ENCODE data around the gene KCTD20. TPM values are rescaled to one million over a fixed set of nuclear protein-coding genes. Genes with fewer than 3 reads are reported as not detected.

KCTD20 gene
- total and polyA plus RNA-seq, 2 donors from 2014 or later, result 11.5 to 35.6 TPM

- Histone ChIP-seq H3K4me1 (ENCODE audit: control insufficient read depth in 2 of 3, insufficient read depth in 2 of 3, low read depth in 1 of 3, low read length in 3 of 3) (peaks cover 0 to 3% (median 2%) of the 10 kb centered on the region in 3 donors), H3K27ac (ENCODE audit: low read depth in 2 of 2, low read length in 2 of 2) (no peak overlapping the region), H3K4me3 (ENCODE audit: low read length in 3 of 3) (no peak overlapping the region), H3K27me3 (ENCODE audit: control insufficient read depth, insufficient read depth, low read length) (no peaks in the 10 kb centered on the region), H3K36me3 (ENCODE audit: control insufficient read depth in 2 of 3, insufficient read depth in 3 of 3, low read length in 3 of 3) (no peaks in the 10 kb centered on the region), H3K9me3 (ENCODE audit: control insufficient read depth in 2 of 3, insufficient read depth in 1 of 3, low read length in 3 of 3) (no peaks in the 10 kb centered on the region), H3K9ac (ENCODE audit: low read length in 3 of 3) (no peak overlapping the region)
- DNase-seq (peak in 1 of 5 donors; percentile 34), FAIRE-seq (no peak)
- no peak for TF ChIP-seq CTCF (IDR thresholded peaks at IDR 0.05; ENCODE audit: borderline replicate concordance, extremely low read depth, insufficient read depth)
- intact Hi-C loops (cut with DNase I), result no loop called here
Measured at GRCh38 chr6:36418558-36418957, 24.2 kb upstream of the KCTD20 start.

- intact Hi-C loops (cut with DNase I), result no loop called here
- FAIRE-seq, result no peak
- no peaks in the 10 kb centered on the region for H3K9me3 ChIP-seq (ENCODE audit: control insufficient read depth in 2 of 3, insufficient read depth in 1 of 3, low read length in 3 of 3)
Measured at GRCh38 chr6:36419310-36419709, 23.5 kb upstream of the KCTD20 start.

DNA sequence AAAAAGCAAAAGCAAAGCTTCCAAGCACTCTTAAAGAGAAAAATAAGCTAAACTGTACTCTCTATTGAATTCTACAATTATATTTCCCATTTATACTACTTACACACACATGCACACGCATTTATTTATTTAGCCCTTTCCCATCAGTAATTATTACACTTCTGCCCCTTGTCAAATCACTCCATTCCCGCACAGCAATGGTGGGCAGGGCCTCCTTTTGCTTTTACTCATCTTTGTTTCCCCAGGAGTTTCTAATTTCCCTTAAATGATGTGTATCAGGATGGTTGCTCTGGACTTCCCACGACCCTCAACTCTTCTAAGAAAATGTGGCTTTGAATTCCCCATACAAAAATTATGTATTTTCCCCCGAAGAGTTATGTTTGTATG, 20.1 kb upstream of the KCTD20 start:
- no peak for TF ChIP-seq CTCF (IDR thresholded peaks at IDR 0.05; ENCODE audit: borderline replicate concordance, extremely low read depth, insufficient read depth)
- Histone ChIP-seq H3K4me1 (ENCODE audit: control insufficient read depth in 2 of 3, insufficient read depth in 2 of 3, low read depth in 1 of 3, low read length in 3 of 3) (peaks cover 0 to 3% (median 2%) of the 10 kb centered on the region in 3 donors), H3K27ac (ENCODE audit: low read depth in 2 of 2, low read length in 2 of 2) (peak overlapping the region in 1 of 2 donors; percentile 72), H3K36me3 (ENCODE audit: control insufficient read depth in 2 of 3, insufficient read depth in 3 of 3, low read length in 3 of 3) (no peaks in the 10 kb centered on the region), H3K9ac (ENCODE audit: low read length in 3 of 3) (peak overlapping the region; percentile 26 to 84 (median 30)), H3K27me3 (ENCODE audit: control insufficient read depth, insufficient read depth, low read length) (no peaks in the 10 kb centered on the region), H3K4me3 (ENCODE audit: low read length in 3 of 3) (peak overlapping the region; percentile 67 to 94 (median 76)), H3K9me3 (ENCODE audit: control insufficient read depth in 2 of 3, insufficient read depth in 1 of 3, low read length in 3 of 3) (no peaks in the 10 kb centered on the region)
- intact Hi-C loops (cut with DNase I), result no loop called here
- FAIRE-seq, result no peak
- DNase-seq, result no peak

More at GRCh38 chr6:36419310-36419709, 23.5 kb upstream of the KCTD20 start:
- H3K27me3 ChIP-seq (ENCODE audit: control insufficient read depth, insufficient read depth, low read length), result no peaks in the 10 kb centered on the region
- no peak for DNase-seq
- H3K36me3 ChIP-seq (ENCODE audit: control insufficient read depth in 2 of 3, insufficient read depth in 3 of 3, low read length in 3 of 3), result no peaks in the 10 kb centered on the region
- peaks cover 0 to 3% (median 2%) of the 10 kb centered on the region in 3 donors for H3K4me1 ChIP-seq (ENCODE audit: control insufficient read depth in 2 of 3, insufficient read depth in 2 of 3, low read depth in 1 of 3, low read length in 3 of 3)
- no peak overlapping the region for H3K27ac ChIP-seq (ENCODE audit: low read depth in 2 of 2, low read length in 2 of 2)
- no peak overlapping the region for H3K9ac ChIP-seq (ENCODE audit: low read length in 3 of 3)
- H3K4me3 ChIP-seq (ENCODE audit: low read length in 3 of 3), result no peak overlapping the region
- TF ChIP-seq CTCF (IDR thresholded peaks at IDR 0.05; ENCODE audit: borderline replicate concordance, extremely low read depth, insufficient read depth), result no peak

Measured in kidney (tissue), 14 donors.